Mesenchymal stem cell (in vitro differentiated cells and primary cell): Measurements from ENCODE around the gene ASTN2.

Experiments used
- DNase-seq: peaks from one replicate; pipeline ENCODE4 v3.0.0-alpha.2; 2013
- H2AFZ ChIP-seq: one replicate; pipeline ENCODE4 v1.6.1; 2013; ENCODE audit warnings: low read depth, mild to moderate bottlenecking, control low read depth, inconsistent platforms, low read length, moderate library complexity
- H2AK5ac ChIP-seq: 2 replicates; pipeline ENCODE4 v1.6.1; 2013; ENCODE audit warnings: low read length, moderate library complexity, mild to moderate bottlenecking, inconsistent platforms; ENCODE audit not compliant: severe bottlenecking
- H2BK120ac ChIP-seq: one replicate; pipeline ENCODE4 v1.6.1; 2013; ENCODE audit warnings: low read depth, mild to moderate bottlenecking, inconsistent platforms, low read length, moderate library complexity
- H2BK12ac ChIP-seq, 2 experiments: one replicate each; pipeline ENCODE4 v1.6.1; 2013; ENCODE audit warnings: inconsistent platforms in 2 of 2, low read length in 2 of 2, mild to moderate bottlenecking in 2 of 2, moderate library complexity in 2 of 2, control low read depth in 1 of 2
- H2BK15ac ChIP-seq: one replicate; pipeline ENCODE4 v1.6.1; 2013; ENCODE audit warnings: mild to moderate bottlenecking, low read depth, inconsistent platforms; ENCODE audit not compliant: poor library complexity, severe bottlenecking
- H2BK5ac ChIP-seq: 2 replicates; pipeline ENCODE4 v1.6.1; 2013; ENCODE audit warnings: low read depth, mild to moderate bottlenecking, low read length, control low read depth, inconsistent platforms; ENCODE audit not compliant: poor library complexity, severe bottlenecking
- H3K14ac ChIP-seq, 2 experiments: one replicate each; pipeline ENCODE4 v1.6.1; 2013; ENCODE audit warnings: inconsistent platforms in 2 of 2, low read length in 2 of 2, control low read depth in 1 of 2, mild to moderate bottlenecking in 1 of 2, moderate library complexity in 1 of 2
- H3K18ac ChIP-seq, 2 experiments: one replicate each; pipeline ENCODE4 v1.6.1; 2013; ENCODE audit warnings: inconsistent platforms in 2 of 2, low read length in 2 of 2, control low read depth in 1 of 2, low read depth in 1 of 2, mild to moderate bottlenecking in 1 of 2
- H3K23ac ChIP-seq, 2 experiments: one replicate each; pipeline ENCODE4 v1.6.1; 2013; ENCODE audit warnings: inconsistent platforms in 2 of 2, low read length in 2 of 2, mild to moderate bottlenecking in 2 of 2, moderate library complexity in 2 of 2, control low read depth in 1 of 2
- H3K27ac ChIP-seq: 2 replicates; pipeline ENCODE4 v1.5.1; 2013; ENCODE audit warnings: mild to moderate bottlenecking, moderate library complexity, low read length, control low read depth, inconsistent platforms; ENCODE audit not compliant: poor library complexity, severe bottlenecking
- H3K27me3 ChIP-seq, 2 experiments: 2 replicates each; pipeline versions ENCODE4 v1.6.1 to v1.7.0; 2013; ENCODE audit warnings: low read length in 2 of 2, mild to moderate bottlenecking in 2 of 2, moderate library complexity in 2 of 2, control low read depth in 1 of 2, inconsistent platforms in 1 of 2; ENCODE audit not compliant: control insufficient read depth in 1 of 2, insufficient read depth in 1 of 2
- H3K36me3 ChIP-seq, 2 experiments: 2 replicates each; pipeline versions ENCODE4 v1.6.1 to v1.7.0; 2013; ENCODE audit warnings: low read length in 2 of 2, control low read depth in 1 of 2, inconsistent platforms in 1 of 2, low read depth in 1 of 2, mild to moderate bottlenecking in 1 of 2; ENCODE audit not compliant: insufficient read depth in 2 of 2, control insufficient read depth in 1 of 2
- H3K4ac ChIP-seq, 2 experiments: one replicate each; pipeline ENCODE4 v1.6.1; 2013; ENCODE audit warnings: inconsistent platforms in 2 of 2, low read length in 2 of 2, mild to moderate bottlenecking in 2 of 2, moderate library complexity in 2 of 2, control low read depth in 1 of 2, low read depth in 1 of 2
- H3K4me1 ChIP-seq: 2 replicates; pipeline ENCODE4 v1.6.1; 2013; ENCODE audit warnings: low read depth, low read length, control low read depth; ENCODE audit not compliant: control insufficient read depth, insufficient read depth
- H3K4me2 ChIP-seq: 2 replicates; pipeline ENCODE4 v1.6.1; 2013; ENCODE audit warnings: low read length, mild to moderate bottlenecking, inconsistent platforms; ENCODE audit not compliant: poor library complexity, severe bottlenecking
- H3K4me3 ChIP-seq, 2 experiments: 2 replicates each; pipeline versions ENCODE4 v1.5.1 to v1.7.0; 2013; ENCODE audit warnings: low read length in 2 of 2, mild to moderate bottlenecking in 2 of 2, control low read depth in 1 of 2, low read depth in 1 of 2; ENCODE audit not compliant: insufficient read depth in 1 of 2
- H3K79me1 ChIP-seq: replicated peaks from 2 replicates; pipeline ENCODE4 v1.6.1; 2013; ENCODE audit warnings: mild to moderate bottlenecking, control low read depth, low read length, inconsistent platforms; ENCODE audit not compliant: poor library complexity, severe bottlenecking
- H3K9ac ChIP-seq: 2 replicates; pipeline ENCODE4 v1.7.0; 2013; ENCODE audit warnings: mild to moderate bottlenecking, low read length, moderate library complexity
- H3K9me3 ChIP-seq: 2 replicates; pipeline ENCODE4 v1.7.0; 2013; ENCODE audit warnings: mild to moderate bottlenecking, low read length; ENCODE audit not compliant: control insufficient read depth
- H4K8ac ChIP-seq: one replicate; pipeline ENCODE4 v1.6.1; 2013; ENCODE audit warnings: inconsistent platforms, mild to moderate bottlenecking, low read length, moderate library complexity
- H4K91ac ChIP-seq: one replicate; pipeline ENCODE4 v1.6.1; 2013; ENCODE audit warnings: mild to moderate bottlenecking, low read length, inconsistent platforms
- WGBS: methylation state at CpG from one replicate; pipeline ENCODE4 v1.1.7; 2013; ENCODE audit warnings: mixed read lengths; 5-methylcytosine and 5-hydroxymethylcytosine counted together

ASTN2 gene

GRCh38 chr9:117265253-117265652 lies 149.6 kb downstream of the ASTN2 start:
- Histone ChIP-seq H4K8ac (no peak overlapping the region), H3K4ac (no peak overlapping the region), H2BK15ac (no peak overlapping the region), H3K9me3 (no peaks in the 10 kb centered on the region), H3K14ac (no peak overlapping the region), H2AK5ac (no peak overlapping the region), H2BK120ac (no peak overlapping the region), H3K18ac (no peak overlapping the region), H4K91ac (no peak overlapping the region), H2BK12ac (no peak overlapping the region), H3K9ac (no peak overlapping the region), H3K4me1 (no peaks in the 10 kb centered on the region), H2AFZ (no peak overlapping the region), H3K23ac (no peak overlapping the region), H3K36me3 (no peaks in the 10 kb centered on the region), H3K4me2 (no peak overlapping the region), H3K79me1 (no peaks in the 10 kb centered on the region), H2BK5ac (no peak overlapping the region), H3K4me3 (no peak overlapping the region), H3K27ac (no peak overlapping the region), H3K27me3 (no peaks in the 10 kb centered on the region)
- WGBS, result 91% methylated on average over 3 of the region's 4 CpGs
- DNase-seq, result no peak

DNA sequence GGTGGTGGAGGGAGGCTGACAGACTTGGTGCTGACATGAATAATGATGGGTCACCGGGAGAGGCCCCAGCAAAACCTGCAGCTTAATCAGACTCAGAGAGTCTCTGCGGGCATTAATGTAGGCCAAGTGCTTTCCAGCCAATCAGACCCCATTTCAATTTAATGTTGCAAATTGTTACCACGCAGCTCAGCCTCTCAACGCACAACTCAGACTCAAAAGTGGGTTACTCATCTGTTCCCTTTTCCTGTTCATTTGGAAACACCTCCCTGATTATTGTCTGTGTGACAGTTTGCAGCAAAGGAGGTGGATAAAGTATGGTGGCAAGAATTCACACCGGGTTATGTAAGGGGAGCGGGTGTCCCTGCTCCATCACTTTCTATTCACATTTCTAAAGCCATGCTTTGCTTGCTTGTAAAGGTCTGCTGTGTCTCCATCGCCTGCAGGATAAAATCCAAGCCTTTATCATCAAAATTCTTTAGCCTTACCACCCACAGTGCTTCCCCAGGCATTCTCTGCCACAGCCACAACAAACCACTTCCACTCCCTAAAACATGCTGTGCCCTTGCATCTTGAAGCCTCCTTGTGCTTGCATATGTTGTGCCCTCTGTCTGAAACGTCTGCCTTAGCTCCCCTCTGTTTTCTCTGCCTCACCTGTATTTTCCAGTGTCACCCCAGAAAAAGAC lies 156.5 kb downstream of the ASTN2 start:
- no peak overlapping the region for H2AFZ ChIP-seq
- H4K91ac ChIP-seq, result no peak overlapping the region
- H2BK5ac ChIP-seq, result no peak overlapping the region
- H3K14ac ChIP-seq, result no peak overlapping the region
- H2BK12ac ChIP-seq, result no peak overlapping the region
- H3K9ac ChIP-seq, result no peak overlapping the region
- no peak overlapping the region for H3K4ac ChIP-seq
- H2BK120ac ChIP-seq, result no peak overlapping the region
- H3K4me3 ChIP-seq, result no peak overlapping the region
- no peak overlapping the region for H2AK5ac ChIP-seq
- no peak overlapping the region for H2BK15ac ChIP-seq
- DNase-seq, result no peak
- H3K27me3 ChIP-seq, result peaks cover 0 to 3% of the 10 kb centered on the region in 2 experiments
- H3K4me1 ChIP-seq, result no peaks in the 10 kb centered on the region
- no peak overlapping the region for H4K8ac ChIP-seq
- H3K27ac ChIP-seq, result no peak overlapping the region
- H3K4me2 ChIP-seq, result no peak overlapping the region
- H3K9me3 ChIP-seq, result no peaks in the 10 kb centered on the region
- no peak overlapping the region for H3K18ac ChIP-seq
- no peaks in the 10 kb centered on the region for H3K36me3 ChIP-seq
- no peak overlapping the region for H3K23ac ChIP-seq
- no peaks in the 10 kb centered on the region for H3K79me1 ChIP-seq
- WGBS, result 71% methylated on average over 8 of the region's 8 CpGs

GRCh38 chr9:117253261-117253660 lies 161.6 kb downstream of the ASTN2 start:
- H3K14ac ChIP-seq, result no peak overlapping the region
- no peak overlapping the region for H2BK120ac ChIP-seq
- peaks cover 0 to 3% of the 10 kb centered on the region in 2 experiments for H3K27me3 ChIP-seq
- no peak for DNase-seq
- no peak overlapping the region for H4K8ac ChIP-seq
- H3K4me3 ChIP-seq, result no peak overlapping the region
- no peak overlapping the region for H3K9ac ChIP-seq
- H3K9me3 ChIP-seq, result no peaks in the 10 kb centered on the region
- H2AFZ ChIP-seq, result no peak overlapping the region
- H3K79me1 ChIP-seq, result no peaks in the 10 kb centered on the region
- no peaks in the 10 kb centered on the region for H3K4me1 ChIP-seq
- WGBS, result 51% methylated on average over 2 of the region's 2 CpGs
- no peak overlapping the region for H2BK12ac ChIP-seq
- H2BK5ac ChIP-seq, result no peak overlapping the region
- no peaks in the 10 kb centered on the region for H3K36me3 ChIP-seq
- H3K23ac ChIP-seq, result no peak overlapping the region
- no peak overlapping the region for H2BK15ac ChIP-seq
- no peak overlapping the region for H3K4ac ChIP-seq
- H4K91ac ChIP-seq, result no peak overlapping the region
- H3K18ac ChIP-seq, result no peak overlapping the region
- no peak overlapping the region for H2AK5ac ChIP-seq
- no peak overlapping the region for H3K27ac ChIP-seq
- H3K4me2 ChIP-seq, result no peak overlapping the region

DNA sequence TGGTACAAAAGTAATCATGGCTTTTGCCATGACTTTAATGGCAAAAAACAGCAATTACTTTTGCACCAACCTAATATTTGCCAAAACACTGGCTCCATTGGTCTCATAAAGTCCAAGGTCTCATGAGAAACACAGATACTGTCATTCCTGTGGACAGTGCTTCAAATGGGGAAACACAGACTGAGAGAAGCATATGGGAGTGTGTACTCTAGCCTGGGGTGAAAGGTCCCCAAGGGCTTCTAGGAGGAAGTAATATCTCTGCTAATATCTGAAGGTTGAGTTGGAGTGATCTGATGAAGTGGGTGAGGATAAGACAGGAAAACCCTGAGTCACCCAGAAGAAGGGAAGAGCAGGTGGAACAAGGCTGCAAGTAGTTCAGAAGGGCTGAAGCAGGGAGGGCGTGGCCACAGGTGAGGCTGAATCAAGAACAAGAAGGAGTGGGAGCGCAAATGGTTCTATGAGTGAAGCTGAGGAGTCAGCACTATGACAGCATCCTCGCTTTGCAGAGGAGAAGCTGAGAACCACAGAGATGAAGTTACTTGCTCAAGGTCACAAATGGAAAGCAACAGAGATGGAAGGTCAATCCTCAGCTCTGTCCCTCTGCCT lies 164.1 kb downstream of the ASTN2 start:
- H3K18ac ChIP-seq, result no peak overlapping the region
- no peak for DNase-seq
- H3K4me3 ChIP-seq, result no peak overlapping the region
- no peaks in the 10 kb centered on the region for H3K79me1 ChIP-seq
- no peaks in the 10 kb centered on the region for H3K27me3 ChIP-seq
- no peak overlapping the region for H3K23ac ChIP-seq
- WGBS, result 69% methylated on average over 3 of the region's 3 CpGs
- no peak overlapping the region for H2BK12ac ChIP-seq
- H3K14ac ChIP-seq, result no peak overlapping the region
- H3K9me3 ChIP-seq, result no peaks in the 10 kb centered on the region
- no peak overlapping the region for H3K4ac ChIP-seq
- no peak overlapping the region for H4K8ac ChIP-seq
- H3K27ac ChIP-seq, result no peak overlapping the region
- no peak overlapping the region for H2BK120ac ChIP-seq
- H3K4me2 ChIP-seq, result no peak overlapping the region
- H3K4me1 ChIP-seq, result no peaks in the 10 kb centered on the region
- H2BK15ac ChIP-seq, result no peak overlapping the region
- no peak overlapping the region for H2AFZ ChIP-seq
- H3K36me3 ChIP-seq, result no peaks in the 10 kb centered on the region
- H2BK5ac ChIP-seq, result no peak overlapping the region
- no peak overlapping the region for H3K9ac ChIP-seq
- no peak overlapping the region for H2AK5ac ChIP-seq
- H4K91ac ChIP-seq, result no peak overlapping the region
